Testis (tissue), 3 donors: ENCODE data around the gene MYO1G. TPM values are rescaled to one million over a fixed set of nuclear protein-coding genes. Genes with fewer than 3 reads are reported as not detected.

ENCODE experiments used
- DNase-seq: peaks from one replicate; pipeline ENCODE4 v3.0.0-alpha.2; 2019
- H3K27ac ChIP-seq, 2 donors: fragments of 200-600 bp; sonication (generic); one replicate each; pipeline ENCODE4 v1.5.1; 2019
- H3K27me3 ChIP-seq: fragments of 200-600 bp; sonication (generic); one replicate; pipeline ENCODE4 v1.5.1; 2019
- H3K36me3 ChIP-seq: fragments of 200-600 bp; sonication (generic); one replicate; pipeline ENCODE4 v1.5.1; 2017; ENCODE audit warnings: low read depth; ENCODE audit errors: missing control alignments
- H3K4me1 ChIP-seq: fragments of 200-600 bp; sonication (generic); one replicate; pipeline ENCODE4 v1.5.1; 2019
- H3K4me3 ChIP-seq, 2 donors: fragments of 200-600 bp; sonication (generic); one replicate each; pipeline ENCODE4 v1.5.1; 2017 to 2019
- H3K9me3 ChIP-seq: fragments of 200-600 bp; sonication (generic); one replicate; pipeline ENCODE4 v1.5.1; 2017
- POLR2A ChIP-seq: fragments of 450-650 bp; IDR thresholded peaks from one replicate; pipeline ENCODE4 v1.6.1; 2017; ENCODE audit warnings: antibody characterized with exemption, mild to moderate bottlenecking, moderate library complexity
- WGBS, 2 donors: methylation state at CpG; one replicate each; pipeline ENCODE4 v1.1.5; 2018; 5-methylcytosine and 5-hydroxymethylcytosine counted together
- intact Hi-C: fragments of 100-400 bp; cut with DNase I; formaldehyde crosslinking; loops from one replicate; pipeline ENCODE4 v1.15.1; 2023; ENCODE audit warnings: low total_unique reads
- polyA plus RNA-seq: library from polyadenylated mRNA; stranded (reverse); fragments of 350-450 nt; fragmentation: Illumina TruSeq; extraction: RNeasy Lipid Tissue Mini Kit (QIAGEN cat#74804); gene quantifications from one replicate; pipeline ENCODE4 v1.2.3, GENCODE V29; 2014; ENCODE audit warnings: low read depth, low replicate concordance; ENCODE audit not compliant: insufficient read depth
- total RNA-seq, 2 donors: library from RNA; depleted of rRNA; stranded (reverse); fragments of >200 nt; gene quantifications; one replicate each; pipeline ENCODE4 v1.2.3, GENCODE V29; 2016
- TF ChIP-seq, protein P1 (sequence below), 3 experiments: fragments of 450-650 bp in 2 of 3; fragments of 200-600 bp in 1 of 3; sonication (generic) in 1 of 3; IDR thresholded peaks; one replicate each; pipeline ENCODE4 v1.5.1; 2016 to 2019; ENCODE audit warnings: antibody characterized with exemption in 3 of 3, mild to moderate bottlenecking in 2 of 3, moderate library complexity in 1 of 3

The MYO1G gene
- total and polyA plus RNA-seq, 3 donors from 2014 or later: 0.63 to 2.5 (median 1.7) TPM

DNA sequence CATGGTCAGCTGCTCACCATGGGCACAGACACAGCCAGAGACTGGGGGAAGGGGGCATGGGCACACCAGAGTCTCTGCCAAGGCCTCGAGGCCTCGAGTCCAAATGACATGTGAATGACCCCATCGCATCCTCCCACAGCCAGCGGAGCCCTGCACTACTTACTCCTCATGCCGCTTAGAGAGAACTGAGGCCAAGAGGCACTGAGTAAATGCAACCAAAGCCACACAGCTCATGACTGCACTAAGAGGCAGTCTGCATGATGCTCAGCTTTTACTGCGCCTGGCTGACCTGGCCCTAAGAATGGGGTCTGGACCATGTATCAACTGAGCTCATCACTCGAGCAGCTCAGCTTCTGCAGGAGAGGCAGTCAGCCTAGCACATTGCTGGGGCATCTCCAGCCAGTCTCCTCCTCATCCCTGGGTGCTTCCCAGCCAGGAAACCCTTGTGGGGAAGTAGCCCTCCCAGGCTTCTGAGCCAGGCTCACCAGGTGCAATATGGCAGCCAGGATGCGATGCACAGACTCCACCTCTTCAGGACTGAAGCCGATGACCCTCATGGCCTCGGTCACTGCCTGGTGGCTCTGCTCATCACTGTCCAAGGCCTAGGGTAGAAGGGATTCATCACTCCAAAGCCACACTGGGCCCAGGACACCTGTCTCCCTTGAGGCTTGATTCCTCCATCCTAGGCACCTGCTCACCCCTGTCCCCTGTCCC, 7.5 kb downstream of the MYO1G start:
- no peaks in the 10 kb centered on the region for H3K4me1 ChIP-seq
- no peak for DNase-seq
- intact Hi-C loops: loop anchor here (10.0 kb wide), 1 partner anchor 163 kb away; no protein-coding TSS in a partner anchor
- H3K9me3 ChIP-seq: no peaks in the 10 kb centered on the region
- WGBS, 2 donors: 83 to 87% methylated on average over 5 to 10 of the region's 10 CpGs
- H3K4me3 ChIP-seq: no peak overlapping the region
- TF ChIP-seq, protein P1, sequence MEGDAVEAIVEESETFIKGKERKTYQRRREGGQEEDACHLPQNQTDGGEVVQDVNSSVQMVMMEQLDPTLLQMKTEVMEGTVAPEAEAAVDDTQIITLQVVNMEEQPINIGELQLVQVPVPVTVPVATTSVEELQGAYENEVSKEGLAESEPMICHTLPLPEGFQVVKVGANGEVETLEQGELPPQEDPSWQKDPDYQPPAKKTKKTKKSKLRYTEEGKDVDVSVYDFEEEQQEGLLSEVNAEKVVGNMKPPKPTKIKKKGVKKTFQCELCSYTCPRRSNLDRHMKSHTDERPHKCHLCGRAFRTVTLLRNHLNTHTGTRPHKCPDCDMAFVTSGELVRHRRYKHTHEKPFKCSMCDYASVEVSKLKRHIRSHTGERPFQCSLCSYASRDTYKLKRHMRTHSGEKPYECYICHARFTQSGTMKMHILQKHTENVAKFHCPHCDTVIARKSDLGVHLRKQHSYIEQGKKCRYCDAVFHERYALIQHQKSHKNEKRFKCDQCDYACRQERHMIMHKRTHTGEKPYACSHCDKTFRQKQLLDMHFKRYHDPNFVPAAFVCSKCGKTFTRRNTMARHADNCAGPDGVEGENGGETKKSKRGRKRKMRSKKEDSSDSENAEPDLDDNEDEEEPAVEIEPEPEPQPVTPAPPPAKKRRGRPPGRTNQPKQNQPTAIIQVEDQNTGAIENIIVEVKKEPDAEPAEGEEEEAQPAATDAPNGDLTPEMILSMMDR (IDR thresholded peaks at IDR 0.05): no peak
- no peak for TF ChIP-seq POLR2A
- H3K36me3 ChIP-seq: no peaks in the 10 kb centered on the region
- no peak overlapping the region for H3K27ac ChIP-seq
- H3K27me3 ChIP-seq: no peaks in the 10 kb centered on the region

DNA sequence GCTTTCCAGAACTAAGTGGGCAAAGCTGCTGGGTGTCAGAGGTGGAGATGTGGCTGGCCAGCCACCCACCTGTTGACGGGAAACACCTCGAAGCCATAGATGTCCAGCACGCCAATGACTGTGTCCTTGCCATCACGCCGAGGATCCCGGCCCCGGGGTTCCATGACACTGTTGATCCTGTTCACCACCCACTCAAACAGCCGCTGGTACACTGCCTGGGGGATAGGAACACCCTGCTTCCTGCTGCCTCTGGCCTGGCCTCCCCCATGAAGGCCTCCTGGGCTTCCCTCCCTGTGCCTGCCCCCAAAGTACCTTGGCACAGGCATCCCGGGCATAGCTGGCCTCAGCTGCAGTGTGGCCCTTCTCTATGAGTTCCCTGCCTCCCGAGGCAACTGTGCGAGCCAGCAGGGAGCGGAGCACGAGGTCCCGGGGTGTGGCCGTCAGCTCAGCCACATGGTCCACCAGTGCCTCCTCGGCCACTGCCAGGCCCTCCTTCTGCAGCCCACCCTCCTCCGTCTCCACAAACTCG, 8.2 kb downstream of the MYO1G start:
- no peaks in the 10 kb centered on the region for H3K4me1 ChIP-seq
- TF ChIP-seq POLR2A: no peak
- TF ChIP-seq, protein P1 (IDR thresholded peaks at IDR 0.05): no peak
- no peak overlapping the region for H3K4me3 ChIP-seq
- H3K27me3 ChIP-seq: no peaks in the 10 kb centered on the region
- 87 to 97% methylated on average over 7 to 18 of the region's 18 CpGs for WGBS, 2 donors
- H3K36me3 ChIP-seq: no peaks in the 10 kb centered on the region
- no peaks in the 10 kb centered on the region for H3K9me3 ChIP-seq
- no peak overlapping the region for H3K27ac ChIP-seq
- DNase-seq: no peak
- intact Hi-C loops: loop anchor here (10.0 kb wide), 1 partner anchor 164 kb away; no protein-coding TSS in a partner anchor

DNA sequence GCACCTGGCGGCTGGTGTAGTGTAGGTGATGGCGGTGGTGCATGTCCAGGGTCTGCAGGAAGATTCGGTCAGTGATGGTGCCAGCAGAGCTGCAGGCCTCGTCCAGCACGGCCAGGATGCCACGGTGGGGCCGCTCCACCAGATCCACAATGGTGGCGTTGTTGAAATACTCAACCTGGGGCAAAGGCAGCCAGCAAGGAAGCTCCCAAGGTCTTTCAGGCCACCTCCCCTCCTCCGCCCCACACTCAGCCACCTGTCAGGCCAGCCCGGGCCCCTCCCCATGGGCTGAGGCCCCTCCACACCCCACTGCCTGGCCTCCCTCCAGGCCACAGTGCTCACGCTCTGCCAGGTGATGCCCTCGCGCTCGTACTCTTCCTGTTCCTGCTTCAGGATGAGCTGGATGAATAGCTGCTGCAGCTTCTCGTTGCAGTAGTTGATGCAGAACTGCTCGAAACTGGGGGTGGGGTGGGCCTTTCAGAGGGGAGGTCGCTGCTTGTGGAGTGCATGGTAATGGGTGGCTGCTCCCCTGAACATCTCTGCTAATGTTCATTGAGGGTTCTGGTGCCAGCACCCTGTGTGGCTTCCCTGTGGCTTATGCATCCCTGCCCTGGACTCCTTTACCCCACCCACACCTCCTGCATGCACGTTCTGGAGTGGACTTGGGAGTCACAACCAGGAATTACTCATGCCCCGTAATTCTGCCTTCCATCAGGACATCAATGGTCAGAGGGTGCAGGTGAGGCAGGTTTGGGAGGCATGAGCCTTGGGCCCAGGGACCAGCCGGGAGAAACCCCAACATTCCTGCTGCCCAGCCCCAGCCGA, 8.9 kb downstream of the MYO1G start:
- no peaks in the 10 kb centered on the region for H3K9me3 ChIP-seq
- no peaks in the 10 kb centered on the region for H3K36me3 ChIP-seq
- no peaks in the 10 kb centered on the region for H3K27me3 ChIP-seq
- H3K4me3 ChIP-seq: no peak overlapping the region
- no peak overlapping the region for H3K27ac ChIP-seq
- 79 to 88% methylated on average over 13 to 21 of the region's 21 CpGs for WGBS, 2 donors
- TF ChIP-seq, protein P1 (IDR thresholded peaks at IDR 0.05): no peak
- TF ChIP-seq POLR2A: no peak
- no peaks in the 10 kb centered on the region for H3K4me1 ChIP-seq
- intact Hi-C loops: loop anchor here (10.0 kb wide), 1 partner anchor 165 kb away; no protein-coding TSS in a partner anchor
- DNase-seq: no peak

DNA sequence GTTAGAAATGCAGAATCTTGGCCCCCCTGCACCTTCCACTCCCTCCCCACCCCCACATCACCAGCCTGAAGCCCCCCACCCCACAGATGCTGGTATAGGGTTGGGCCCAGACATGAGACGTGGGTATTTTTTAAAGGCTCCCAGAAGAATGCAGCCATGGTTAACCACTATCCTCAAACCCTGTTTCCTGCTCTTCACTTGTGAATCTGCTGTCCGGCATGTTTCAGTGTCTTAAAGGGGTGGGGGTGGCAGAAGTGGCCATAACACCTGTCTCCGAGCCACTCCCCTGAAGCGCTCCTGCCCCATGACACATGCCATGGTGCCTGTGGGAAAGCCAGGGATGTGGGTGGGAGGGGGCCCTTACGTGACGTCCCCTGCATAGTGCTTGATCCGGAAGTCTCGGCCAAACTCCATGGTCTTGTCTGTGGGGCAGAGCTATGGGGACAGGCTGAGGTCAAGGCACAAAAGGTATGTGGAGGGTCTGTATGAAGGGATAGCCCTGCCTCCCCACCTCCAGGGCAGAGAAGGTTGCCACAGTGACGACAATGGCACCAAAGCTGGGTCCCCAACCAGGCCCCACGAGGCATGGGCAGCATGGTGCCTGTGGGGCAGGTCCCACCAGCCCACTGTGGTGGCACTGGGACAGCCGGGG, 9.6 kb downstream of the MYO1G start:
- no peaks in the 10 kb centered on the region for H3K27me3 ChIP-seq
- intact Hi-C loops: no loop called here
- H3K36me3 ChIP-seq: no peaks in the 10 kb centered on the region
- WGBS, 2 donors: 97 to 100% methylated on average over 3 to 11 of the region's 11 CpGs
- H3K27ac ChIP-seq: no peak overlapping the region
- no peak overlapping the region for H3K4me3 ChIP-seq
- DNase-seq: no peak
- H3K4me1 ChIP-seq: no peaks in the 10 kb centered on the region
- no peaks in the 10 kb centered on the region for H3K9me3 ChIP-seq
- TF ChIP-seq POLR2A: no peak
- TF ChIP-seq, protein P1 (IDR thresholded peaks at IDR 0.05): no peak
